Caco-2 (cell line): Measurements from ENCODE around the gene LYST. TPM values are rescaled to one million over a fixed set of nuclear protein-coding genes. Genes with fewer than 3 reads are reported as not detected.
A peak's percentile ranks its signal among the peaks of the same experiment; 100 is the strongest.

Experiments
- BruUV-seq: library from RNA; stranded (reverse); fragments of 400-500 nt; replicated peaks from 2 replicates; lab custom pipeline; 2021; lab: Mats Ljungman, UMichigan
- CTCF ChIA-PET: fragments of 300-600 bp; sonication (Branson Sonifier 250); formaldehyde crosslinking; loops from one replicate; lab custom pipeline; 2022; ENCODE audit warnings: antibody characterized with exemption; lab: Charles Lee
- POLR2A ChIA-PET: fragments of 300-600 bp; sonication (Branson Sonifier 250); formaldehyde crosslinking; loops from one replicate; lab custom pipeline; 2022; ENCODE audit warnings: antibody characterized with exemption; lab: Charles Lee
- DNase-seq, 2 experiments: peaks; one replicate each; pipeline versions ENCODE4 v3.0.0 to v3.0.0-alpha.2; 2020 to 2022
- H3K27me3 ChIP-seq: replicated peaks from 2 replicates; pipeline ENCODE4 v1.6.0; 2011; ENCODE audit warnings: low read length; ENCODE audit not compliant: control insufficient read depth, insufficient read depth
- H3K36me3 ChIP-seq: 2 replicates; pipeline ENCODE4 v1.5.1; 2011; ENCODE audit warnings: low read length; ENCODE audit not compliant: control insufficient read depth, insufficient read depth
- H3K4me1 ChIP-seq: fragments of 250-450 bp; sonication (Bioruptor Pico); 2 replicates; pipeline ENCODE4 v1.5.1; 2020; ENCODE audit warnings: mild to moderate bottlenecking
- H3K4me3 ChIP-seq: 2 replicates; pipeline ENCODE4 v1.5.1; 2011; ENCODE audit warnings: low read depth, mild to moderate bottlenecking, control low read depth, low read length
- H3K9me3 ChIP-seq: fragments of 250-450 bp; sonication (Bioruptor Pico); 2 replicates; pipeline ENCODE4 v1.5.1; 2020; ENCODE audit warnings: mild to moderate bottlenecking, moderate library complexity
- H3K27ac Mint-ChIP-seq: one replicate; pipeline ENCODE4 v1.8.0; 2022; ENCODE audit warnings: mixed read lengths; ENCODE audit not compliant: unreplicated experiment
- H3K27me3 Mint-ChIP-seq: one replicate; pipeline ENCODE4 v1.8.0; 2022; ENCODE audit warnings: mixed read lengths; ENCODE audit not compliant: insufficient read depth, unreplicated experiment
- H3K36me3 Mint-ChIP-seq: one replicate; pipeline ENCODE4 v1.8.0; 2022; ENCODE audit warnings: mild to moderate bottlenecking, mixed read lengths; ENCODE audit not compliant: insufficient read depth, unreplicated experiment
- H3K4me1 Mint-ChIP-seq: one replicate; pipeline ENCODE4 v1.8.0; 2022; ENCODE audit warnings: low read depth, mixed read lengths; ENCODE audit not compliant: unreplicated experiment
- H3K4me3 Mint-ChIP-seq: one replicate; pipeline ENCODE4 v1.8.0; 2022; ENCODE audit warnings: mild to moderate bottlenecking, moderate library complexity, mixed read lengths; ENCODE audit not compliant: unreplicated experiment
- H3K9me3 Mint-ChIP-seq: one replicate; pipeline ENCODE4 v1.8.0; 2022; ENCODE audit warnings: mixed read lengths; ENCODE audit not compliant: unreplicated experiment
- intact Hi-C: fragments of 100-400 bp; cut with micrococcal nuclease; formaldehyde crosslinking; loops from one replicate; pipeline ENCODE4 v1.10.0; 2022; ENCODE audit not compliant: unreplicated experiment
- total RNA-seq: library from RNA; stranded (reverse); gene quantifications from 2 replicates; pipeline ENCODE4 v1.2.3, GENCODE V29; 2022
- TF ChIP-seq, protein P1 (sequence below), 2 experiments: fragments of 200-600 bp in 1 of 2; IDR thresholded peaks; 1 replicate in 1 of 2; 2 replicates in 1 of 2; pipeline versions ENCODE4 v1.5.1 to v1.8.0; 2011 to 2022; ENCODE audit warnings: antibody characterized with exemption in 1 of 2, control low read depth in 1 of 2, inconsistent platforms in 1 of 2, low read depth in 1 of 2, low read length in 1 of 2, mild to moderate bottlenecking in 1 of 2, moderate library complexity in 1 of 2; ENCODE audit not compliant: insufficient read depth in 1 of 2, severe bottlenecking in 1 of 2, unreplicated experiment in 1 of 2

LYST gene
- total RNA-seq, 1 experiment from 2014 or later: 5.6 TPM

DNA sequence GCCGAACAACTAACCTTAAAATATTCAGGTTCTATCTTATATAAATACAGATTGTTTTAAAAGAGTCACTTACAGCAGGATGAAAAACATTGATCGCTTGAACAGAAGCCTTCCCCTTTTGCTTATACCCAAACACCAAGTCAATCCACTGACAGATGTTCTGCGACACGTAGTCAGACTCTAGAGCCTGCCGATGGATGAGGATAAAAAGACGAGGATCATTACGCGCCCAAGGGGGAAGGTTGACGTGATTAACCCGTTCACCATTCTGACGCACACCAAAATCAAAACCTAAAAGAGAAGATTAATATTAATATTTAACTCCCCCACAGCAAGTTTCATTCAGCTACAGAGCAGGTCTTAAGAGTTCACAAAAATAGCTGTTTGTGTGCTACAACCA is 157.7 kb downstream of the LYST start:
- no peaks in the 10 kb centered on the region for H3K9me3 ChIP-seq
- no peaks in the 10 kb centered on the region for H3K36me3 ChIP-seq
- Mint-ChIP-seq H3K9me3 (no peaks in the 10 kb centered on the region), H3K36me3 (no peaks in the 10 kb centered on the region), H3K4me1 (peaks cover 20% of the 10 kb centered on the region), H3K27me3 (no peaks in the 10 kb centered on the region), H3K4me3 (no peak overlapping the region), H3K27ac (no peak overlapping the region)
- BruUV-seq: no TSS peak
- ChIA-PET CTCF (no interaction called here), POLR2A (no interaction called here)
- peaks cover 28% of the 10 kb centered on the region; the same call in 1 of the 2 replicates for H3K4me1 ChIP-seq
- intact Hi-C loops: no loop called here
- no peak for DNase-seq
- no peaks in the 10 kb centered on the region for H3K27me3 ChIP-seq
- H3K4me3 ChIP-seq: no peak overlapping the region
- TF ChIP-seq, protein P1, sequence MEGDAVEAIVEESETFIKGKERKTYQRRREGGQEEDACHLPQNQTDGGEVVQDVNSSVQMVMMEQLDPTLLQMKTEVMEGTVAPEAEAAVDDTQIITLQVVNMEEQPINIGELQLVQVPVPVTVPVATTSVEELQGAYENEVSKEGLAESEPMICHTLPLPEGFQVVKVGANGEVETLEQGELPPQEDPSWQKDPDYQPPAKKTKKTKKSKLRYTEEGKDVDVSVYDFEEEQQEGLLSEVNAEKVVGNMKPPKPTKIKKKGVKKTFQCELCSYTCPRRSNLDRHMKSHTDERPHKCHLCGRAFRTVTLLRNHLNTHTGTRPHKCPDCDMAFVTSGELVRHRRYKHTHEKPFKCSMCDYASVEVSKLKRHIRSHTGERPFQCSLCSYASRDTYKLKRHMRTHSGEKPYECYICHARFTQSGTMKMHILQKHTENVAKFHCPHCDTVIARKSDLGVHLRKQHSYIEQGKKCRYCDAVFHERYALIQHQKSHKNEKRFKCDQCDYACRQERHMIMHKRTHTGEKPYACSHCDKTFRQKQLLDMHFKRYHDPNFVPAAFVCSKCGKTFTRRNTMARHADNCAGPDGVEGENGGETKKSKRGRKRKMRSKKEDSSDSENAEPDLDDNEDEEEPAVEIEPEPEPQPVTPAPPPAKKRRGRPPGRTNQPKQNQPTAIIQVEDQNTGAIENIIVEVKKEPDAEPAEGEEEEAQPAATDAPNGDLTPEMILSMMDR (IDR thresholded peaks at IDR 0.05; ENCODE audit: insufficient read depth in 1 of 2, low read depth in 1 of 2, low read length in 1 of 2, severe bottlenecking in 1 of 2, unreplicated experiment in 1 of 2): no peak

GRCh38 chr1:235708390-235708962 is 158.2 kb downstream of the LYST start:
- DNase-seq: peak in 1 of 2 experiments; percentile 13
- Histone ChIP-seq H3K36me3 (no peaks in the 10 kb centered on the region), H3K4me3 (no peak overlapping the region), H3K27me3 (no peaks in the 10 kb centered on the region), H3K4me1 (peaks cover 28% of the 10 kb centered on the region; the same call in 1 of the 2 replicates), H3K9me3 (no peaks in the 10 kb centered on the region)
- Mint-ChIP-seq H3K4me3 (no peak overlapping the region), H3K27me3 (no peaks in the 10 kb centered on the region), H3K36me3 (no peaks in the 10 kb centered on the region), H3K27ac (no peak overlapping the region), H3K9me3 (no peaks in the 10 kb centered on the region), H3K4me1 (peaks cover 19% of the 10 kb centered on the region)
- ChIA-PET POLR2A (no interaction called here), CTCF (no interaction called here)
- intact Hi-C loops: no loop called here
- TF ChIP-seq, protein P1 (IDR thresholded peaks at IDR 0.05; ENCODE audit: insufficient read depth in 1 of 2, low read depth in 1 of 2, low read length in 1 of 2, severe bottlenecking in 1 of 2, unreplicated experiment in 1 of 2): no peak
- BruUV-seq: no TSS peak

- Mint-ChIP-seq H3K36me3 (no peaks in the 10 kb centered on the region), H3K27ac (no peak overlapping the region), H3K27me3 (no peaks in the 10 kb centered on the region), H3K4me3 (no peak overlapping the region), H3K9me3 (no peaks in the 10 kb centered on the region), H3K4me1 (peaks cover 15% of the 10 kb centered on the region)
- BruUV-seq: no TSS peak
- CTCF ChIA-PET: no interaction called here
- H3K4me1 ChIP-seq: peaks cover 17% of the 10 kb centered on the region; the same call in 1 of the 2 replicates
- POLR2A ChIA-PET: no interaction called here
- H3K36me3 ChIP-seq: no peaks in the 10 kb centered on the region
- intact Hi-C loops: no loop called here
- H3K27me3 ChIP-seq: no peaks in the 10 kb centered on the region
- DNase-seq: no peak
- H3K9me3 ChIP-seq: no peaks in the 10 kb centered on the region
- TF ChIP-seq, protein P1 (IDR thresholded peaks at IDR 0.05; ENCODE audit: insufficient read depth in 1 of 2, low read depth in 1 of 2, low read length in 1 of 2, severe bottlenecking in 1 of 2, unreplicated experiment in 1 of 2): no peak
- no peak overlapping the region for H3K4me3 ChIP-seq
These were observed 163.2 kb downstream of the LYST start for GRCh38 chr1:235703506-235703905.
